PC-3 (cell line): ENCODE data around the gene NUTF2. TPM values are rescaled to one million over a fixed set of nuclear protein-coding genes. Genes with fewer than 3 reads are reported as not detected.

ENCODE experiments used
- ATAC-seq: fragments of 200-7000 bp; cut with Tn5 transposase; 2 replicates; pipeline ENCODE4 v1.9.1; 2020; ENCODE audit warnings: mild to moderate bottlenecking, moderate library complexity
- BruUV-seq: library from RNA; stranded (reverse); fragments of 400-500 nt; replicated peaks from 2 replicates; lab custom pipeline; 2021; lab: Mats Ljungman, UMichigan
- CTCF ChIA-PET: fragments of 300-600 bp; sonication (Branson Sonifier 250); formaldehyde crosslinking; loops from one replicate; lab custom pipeline; 2022; ENCODE audit warnings: antibody characterized with exemption; lab: Charles Lee
- POLR2A ChIA-PET: fragments of 300-600 bp; sonication (Branson Sonifier 250); formaldehyde crosslinking; loops from one replicate; lab custom pipeline; 2022; ENCODE audit warnings: antibody characterized with exemption; ENCODE audit not compliant: unreplicated experiment; lab: Charles Lee
- DNase-seq: peaks from one replicate; pipeline ENCODE4 v3.0.0-alpha.2; 2015
- H2AFZ ChIP-seq: fragments of 300-600 bp; sonication (generic); 2 replicates; pipeline ENCODE4 v1.6.0; 2016; ENCODE audit warnings: antibody characterized with exemption, low read length
- H3F3A ChIP-seq: fragments of 300-600 bp; sonication (generic); one replicate; pipeline ENCODE4 v1.6.0; 2017; ENCODE audit warnings: antibody characterized with exemption, low read length, control low read depth, mild to moderate bottlenecking; ENCODE audit not compliant: unreplicated experiment
- H3K27ac ChIP-seq: fragments of 300-600 bp; sonication (generic); 2 replicates; pipeline ENCODE4 v1.5.1; 2016; ENCODE audit warnings: mild to moderate bottlenecking, low read length
- H3K27me3 ChIP-seq: fragments of 300-600 bp; sonication (generic); 2 replicates; pipeline ENCODE4 v1.6.1; 2016; ENCODE audit warnings: low read length, mixed read lengths
- H3K36me3 ChIP-seq: fragments of 300-600 bp; sonication (generic); 2 replicates; pipeline ENCODE4 v1.6.1; 2016; ENCODE audit warnings: low read depth, mixed run types, low read length, mixed read lengths
- H3K4me1 ChIP-seq: fragments of 300-600 bp; sonication (generic); 2 replicates; pipeline ENCODE4 v1.5.1; 2016; ENCODE audit warnings: low read length; ENCODE audit not compliant: insufficient read depth
- H3K4me2 ChIP-seq: fragments of 300-600 bp; sonication (generic); 2 replicates; pipeline ENCODE4 v1.6.0; 2016; ENCODE audit warnings: low read length
- H3K4me3 ChIP-seq: fragments of 300-600 bp; sonication (generic); 2 replicates; pipeline ENCODE4 v1.5.1; 2016; ENCODE audit warnings: mild to moderate bottlenecking, low read length, mixed read lengths
- H3K79me2 ChIP-seq: fragments of 300-600 bp; sonication (generic); 2 replicates; pipeline ENCODE4 v1.6.1; 2017; ENCODE audit warnings: low read length, mixed read lengths
- H3K9ac ChIP-seq: fragments of 300-600 bp; sonication (generic); 2 replicates; pipeline ENCODE4 v1.6.0; 2016; ENCODE audit warnings: mild to moderate bottlenecking, low read length
- H3K9me2 ChIP-seq: fragments of 300-600 bp; sonication (generic); replicated peaks from 2 replicates; pipeline ENCODE4 v1.6.1; 2016; ENCODE audit warnings: mixed run types, low read length, mixed read lengths
- H3K9me3 ChIP-seq: fragments of 300-600 bp; sonication (generic); 2 replicates; pipeline ENCODE4 v1.6.1; 2016; ENCODE audit warnings: low read length, mixed read lengths
- H4K20me1 ChIP-seq: fragments of 300-600 bp; sonication (generic); 2 replicates; pipeline ENCODE4 v1.6.1; 2016; ENCODE audit warnings: low read length, mixed read lengths
- EZH2 ChIP-seq: fragments of 300-600 bp; sonication (generic); IDR thresholded peaks from one replicate; pipeline ENCODE4 v1.6.1; 2017; ENCODE audit warnings: antibody characterized with exemption, mild to moderate bottlenecking, low read length; ENCODE audit not compliant: unreplicated experiment
- EZH2phosphoT487 ChIP-seq: fragments of 300-600 bp; sonication (generic); IDR thresholded peaks from 2 replicates; pipeline ENCODE4 v1.6.1; 2018; ENCODE audit warnings: mild to moderate bottlenecking, antibody characterized with exemption, low read length, borderline replicate concordance
- intact Hi-C: fragments of 100-400 bp; cut with micrococcal nuclease; formaldehyde crosslinking; loops from 2 replicates; pipeline ENCODE4 v1.9.0; 2023
- total RNA-seq: library from RNA; depleted of rRNA; stranded (reverse); fragments of >200 nt; gene quantifications from 2 replicates; pipeline ENCODE4 v1.2.3, GENCODE V29; 2014
- TF ChIP-seq, protein P1 (sequence below): fragments of 300-600 bp; sonication (generic); conservative IDR thresholded peaks from 2 replicates; pipeline ENCODE4 v1.5.1; 2017; ENCODE audit warnings: antibody characterized with exemption, low read depth, mild to moderate bottlenecking, low read length

The NUTF2 gene
- total RNA-seq, 1 experiment from 2014 or later = 167 TPM

GRCh38 chr16:67872631-67873434 lies 26.1 kb downstream of the NUTF2 start, which contains the start of gene EDC4:
Gene EDC4, plus strand, starts transcription at chr16:67873052. Its CDS starts 210 bp downstream, at chr16:67873262.
- Histone ChIP-seq H3F3A (no peaks in the 10 kb centered on the region), H3K36me3 (peaks cover 13% of the 10 kb centered on the region), H3K9me3 (no peaks in the 10 kb centered on the region), H3K79me2 (peaks cover 42% of the 10 kb centered on the region), H3K9me2 (no peaks in the 10 kb centered on the region), H3K27me3 (no peaks in the 10 kb centered on the region), H3K4me2 (peak within 1 kb of the TSS; percentile 95), H3K27ac (peak within 1 kb of the TSS; percentile 18; the same call in 1 of the 2 replicates), H4K20me1 (peaks cover 16% of the 10 kb centered on the region), H3K4me3 (peak within 1 kb of the TSS; percentile 97), H2AFZ (peak within 1 kb of the TSS; percentile 74), H3K4me1 (peaks cover 10% of the 10 kb centered on the region; the same call in 1 of the 2 replicates), H3K9ac (peak within 1 kb of the TSS; percentile 90)
- ChIA-PET POLR2A (interaction anchor here (0.7 kb wide), 1 partner anchor 27 kb away, joined by 4 read pairs; no protein-coding TSS in a partner anchor), CTCF (no interaction called here)
- intact Hi-C loops = no loop called here
- ATAC-seq = peak; percentile 75
- TF ChIP-seq EZH2 (no peak), EZH2phosphoT487 (no peak)
- TF ChIP-seq, protein P1, sequence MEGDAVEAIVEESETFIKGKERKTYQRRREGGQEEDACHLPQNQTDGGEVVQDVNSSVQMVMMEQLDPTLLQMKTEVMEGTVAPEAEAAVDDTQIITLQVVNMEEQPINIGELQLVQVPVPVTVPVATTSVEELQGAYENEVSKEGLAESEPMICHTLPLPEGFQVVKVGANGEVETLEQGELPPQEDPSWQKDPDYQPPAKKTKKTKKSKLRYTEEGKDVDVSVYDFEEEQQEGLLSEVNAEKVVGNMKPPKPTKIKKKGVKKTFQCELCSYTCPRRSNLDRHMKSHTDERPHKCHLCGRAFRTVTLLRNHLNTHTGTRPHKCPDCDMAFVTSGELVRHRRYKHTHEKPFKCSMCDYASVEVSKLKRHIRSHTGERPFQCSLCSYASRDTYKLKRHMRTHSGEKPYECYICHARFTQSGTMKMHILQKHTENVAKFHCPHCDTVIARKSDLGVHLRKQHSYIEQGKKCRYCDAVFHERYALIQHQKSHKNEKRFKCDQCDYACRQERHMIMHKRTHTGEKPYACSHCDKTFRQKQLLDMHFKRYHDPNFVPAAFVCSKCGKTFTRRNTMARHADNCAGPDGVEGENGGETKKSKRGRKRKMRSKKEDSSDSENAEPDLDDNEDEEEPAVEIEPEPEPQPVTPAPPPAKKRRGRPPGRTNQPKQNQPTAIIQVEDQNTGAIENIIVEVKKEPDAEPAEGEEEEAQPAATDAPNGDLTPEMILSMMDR = no peak
- no TSS peak for BruUV-seq
- DNase-seq = peak; percentile 70

DNA sequence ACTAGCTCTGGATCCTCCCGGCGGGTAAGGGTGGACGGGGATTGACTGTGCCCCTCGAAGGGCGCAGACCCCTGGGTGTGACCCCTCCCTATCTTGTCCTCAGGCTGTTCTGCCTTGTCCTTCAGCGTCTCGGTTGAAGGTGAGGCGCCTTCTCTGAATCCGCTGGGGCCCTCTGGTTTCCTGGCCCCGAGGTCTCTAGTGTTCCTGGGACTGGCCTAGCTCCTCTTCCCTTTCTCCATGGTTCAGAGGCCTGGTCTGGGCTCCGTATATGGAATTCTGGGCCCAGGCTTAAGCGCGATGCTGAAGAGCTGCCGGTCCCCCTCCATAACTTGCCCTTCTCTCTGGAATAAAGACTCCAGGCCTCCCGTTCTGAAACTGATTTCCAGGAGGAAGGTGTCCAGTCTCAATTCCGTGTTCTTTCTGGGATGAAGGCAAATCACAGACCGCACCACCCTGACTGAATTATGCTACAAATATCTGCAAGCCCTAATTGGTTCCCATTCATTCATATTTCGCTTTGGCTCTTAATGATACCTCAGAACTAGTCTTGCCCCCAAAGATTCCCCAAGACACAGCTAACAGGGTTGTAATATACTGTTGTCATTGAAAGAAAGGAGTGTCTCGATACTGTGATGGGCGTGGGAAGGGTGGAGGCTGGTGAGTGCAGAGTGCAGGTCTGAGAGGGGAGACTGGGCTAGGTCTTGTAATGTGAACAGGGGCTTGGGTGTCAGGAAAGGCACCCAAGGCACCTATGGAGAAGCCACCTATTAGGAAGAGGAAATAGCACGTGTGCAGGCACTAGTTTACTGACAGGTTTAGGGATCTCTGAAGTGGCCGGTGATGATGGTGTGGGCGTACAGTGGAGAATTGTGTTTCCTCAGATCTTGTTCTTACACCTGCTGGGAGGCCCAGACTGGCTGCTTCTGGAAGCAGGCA lies 27.0 kb downstream of the NUTF2 start:
- POLR2A ChIA-PET = interaction anchor here (0.7 kb wide), 1 partner anchor 28 kb away, joined by 4 read pairs; no protein-coding TSS in a partner anchor
- Histone ChIP-seq H3K9ac (peak overlapping the region; percentile 90), H3K36me3 (peaks cover 11% of the 10 kb centered on the region), H4K20me1 (peaks cover 16% of the 10 kb centered on the region), H3K4me2 (peak overlapping the region; percentile 95), H3K79me2 (peaks cover 42% of the 10 kb centered on the region), H3F3A (no peaks in the 10 kb centered on the region), H2AFZ (peak overlapping the region; percentile 74), H3K4me1 (peaks cover 10% of the 10 kb centered on the region; the same call in 1 of the 2 replicates), H3K27me3 (no peaks in the 10 kb centered on the region), H3K9me3 (no peaks in the 10 kb centered on the region), H3K4me3 (peak overlapping the region; percentile 97), H3K9me2 (no peaks in the 10 kb centered on the region), H3K27ac (peak overlapping the region; percentile 18; the same call in 1 of the 2 replicates)
- DNase-seq (no peak), ATAC-seq (peak; percentile 35)
- CTCF ChIA-PET = no interaction called here
- TF ChIP-seq EZH2phosphoT487 = no peak
- TF ChIP-seq, protein P1 = no peak
- TF ChIP-seq EZH2 = no peak
- BruUV-seq = TSS peak; percentile 38
- intact Hi-C loops = no loop called here
